GM18873 (cell line): ENCODE data around the gene KRT39.

Experiments used
- ATAC-seq: cut with Tn5 transposase; IDR thresholded peaks from one replicate; pipeline ENCODE4 v1.9.1; 2021; ENCODE audit warnings: mild to moderate bottlenecking, moderate library complexity, moderate number of reproducible peaks; ENCODE audit not compliant: unreplicated experiment, low FRiP score

KRT39 gene

DNA sequence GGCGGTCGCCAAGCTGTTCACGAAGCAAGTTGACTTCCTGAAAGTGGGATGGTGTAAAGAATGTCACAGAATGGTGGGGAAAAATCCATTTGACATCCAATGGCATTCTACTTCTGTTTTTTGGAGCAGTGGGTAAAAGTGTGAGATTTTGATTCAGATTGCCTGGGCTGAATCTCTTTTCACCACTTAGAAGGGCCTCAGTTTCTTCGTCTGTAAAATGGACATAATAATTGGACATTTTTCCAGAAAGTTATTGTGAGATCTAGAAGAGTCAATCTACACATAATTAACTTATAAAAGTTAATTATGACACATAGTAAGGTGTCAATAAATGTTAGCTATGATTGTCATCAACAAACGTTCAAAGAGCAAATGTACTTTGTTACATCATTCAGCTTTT is 14.4 kb upstream of the KRT39 start:
- ATAC-seq: no peak

DNA sequence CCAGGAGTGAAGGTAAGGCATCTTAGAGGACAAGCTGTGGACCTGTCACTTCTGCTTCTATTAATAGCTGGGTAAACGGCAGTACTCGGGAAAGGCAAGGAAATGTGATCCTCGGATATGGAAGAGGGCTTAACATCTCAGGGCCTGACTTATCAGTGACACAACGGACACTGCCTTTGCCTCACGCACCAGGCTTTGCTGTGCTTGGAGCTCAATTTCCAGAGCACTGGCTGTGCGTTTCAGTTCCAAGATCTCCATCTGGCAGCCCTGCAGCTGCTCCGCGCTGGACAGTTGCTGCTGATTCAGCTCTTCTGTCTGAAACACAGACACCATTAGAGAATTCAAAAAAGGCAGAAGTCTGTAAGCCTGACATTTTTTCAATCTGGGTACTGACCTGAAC is 13.8 kb upstream of the KRT39 start:
- ATAC-seq: no peak

DNA sequence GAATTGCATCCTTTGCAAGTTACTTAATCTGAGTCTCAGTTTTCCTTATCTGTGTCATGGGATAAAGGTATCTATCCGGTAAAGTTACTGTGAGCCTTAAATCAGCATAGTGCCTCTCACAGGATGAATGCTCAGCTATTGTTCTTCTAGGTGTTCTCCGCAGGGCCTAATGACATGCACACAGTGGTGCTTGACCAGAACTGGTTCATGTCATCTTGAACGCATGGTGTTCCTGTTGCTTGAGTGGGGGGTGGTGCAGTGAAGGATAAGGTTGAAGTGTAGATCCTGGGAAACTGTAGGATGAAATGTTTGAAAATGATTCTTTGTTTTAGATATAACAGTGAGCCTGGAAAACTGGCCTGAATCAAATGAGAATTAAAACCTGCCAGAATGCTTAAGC is 13.4 kb upstream of the KRT39 start:
- ATAC-seq: no peak

DNA sequence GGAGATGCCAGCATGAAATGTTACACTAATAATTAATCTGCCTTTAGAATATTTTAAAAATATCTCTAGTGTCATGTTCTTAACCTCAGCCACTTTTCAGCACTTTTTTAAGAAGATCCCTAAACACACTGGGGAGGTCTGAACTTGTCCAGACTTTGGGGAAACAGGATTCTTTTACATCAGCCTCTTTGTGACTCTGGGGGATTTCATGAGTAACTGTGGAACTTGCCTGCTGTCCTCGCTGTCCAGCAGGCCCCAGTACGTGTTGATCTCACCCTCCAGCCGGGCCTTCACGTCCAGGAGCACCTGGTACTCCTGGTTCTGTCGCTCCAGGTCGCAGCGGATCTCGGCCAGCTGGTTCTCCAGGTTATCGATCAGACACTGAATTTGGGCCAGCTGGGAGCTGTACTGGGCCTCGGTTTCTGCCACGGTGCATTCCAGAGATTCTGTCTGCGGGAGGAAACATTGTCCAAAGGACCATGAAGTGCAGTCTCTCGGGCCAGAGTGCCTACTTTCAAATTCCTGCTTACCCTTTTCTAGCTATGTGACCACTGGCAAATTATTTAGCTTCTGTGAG is 11.9 kb upstream of the KRT39 start:
- ATAC-seq: no peak

DNA sequence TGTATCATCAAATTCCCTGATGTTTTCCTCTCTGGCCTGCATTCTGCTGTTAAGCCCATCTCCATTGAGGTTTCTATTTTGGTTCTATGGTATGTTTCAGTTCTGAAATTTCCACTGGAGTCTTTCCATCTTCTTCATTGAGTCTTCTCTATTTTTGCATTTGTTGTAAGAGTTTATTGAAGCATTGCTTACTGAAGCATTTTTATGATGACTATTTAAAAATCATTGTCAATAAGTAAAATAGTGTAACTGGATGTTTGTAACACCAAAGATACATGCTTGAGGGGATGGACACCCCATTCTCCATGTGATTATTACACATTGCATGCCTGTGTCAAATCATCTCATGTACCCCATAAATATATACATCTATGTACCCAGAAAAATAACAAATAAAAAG is 8.8 kb upstream of the KRT39 start:
- no peak for ATAC-seq

DNA sequence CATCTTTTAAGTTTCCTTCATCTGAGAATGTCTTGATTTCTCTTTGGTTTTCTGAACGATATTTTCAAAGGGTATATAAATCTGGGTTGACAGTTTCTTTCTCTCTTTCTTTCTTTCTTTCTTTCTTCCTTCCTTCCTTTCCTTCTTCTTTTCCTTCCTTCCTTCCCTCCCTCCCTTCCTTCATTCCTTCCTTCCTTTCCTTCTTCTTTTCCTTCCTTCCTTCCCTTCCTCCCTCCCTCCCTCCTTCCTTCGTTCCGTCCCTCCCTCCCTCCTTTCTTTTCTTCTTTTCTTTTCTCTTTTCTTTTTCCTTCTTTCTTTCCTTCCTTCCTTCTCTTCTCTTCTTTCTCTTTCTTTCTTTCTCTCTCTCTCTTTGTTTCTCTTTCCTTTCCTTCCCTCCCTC is 7.6 kb upstream of the KRT39 start:
- ATAC-seq: no peak

DNA sequence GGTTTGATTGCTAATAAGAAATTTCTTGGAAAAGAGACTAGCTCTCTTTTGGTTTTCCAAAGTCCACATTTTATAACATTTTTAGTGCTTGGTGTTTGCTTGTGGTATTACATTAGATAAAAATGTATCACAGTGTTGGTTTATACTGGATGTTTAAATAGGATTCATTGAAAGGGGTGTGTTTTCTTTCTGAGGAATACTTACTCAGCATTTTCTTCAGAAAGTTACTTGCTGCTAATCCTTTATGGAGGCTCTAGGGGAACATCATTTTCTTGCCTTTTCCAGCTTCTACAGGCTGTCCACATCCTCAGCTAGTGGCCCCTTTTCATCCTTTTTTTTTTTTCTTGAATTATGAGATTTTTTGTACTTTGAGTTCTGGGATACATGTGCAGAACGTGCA is 834 bp upstream of the KRT39 start:
- no peak for ATAC-seq

DNA sequence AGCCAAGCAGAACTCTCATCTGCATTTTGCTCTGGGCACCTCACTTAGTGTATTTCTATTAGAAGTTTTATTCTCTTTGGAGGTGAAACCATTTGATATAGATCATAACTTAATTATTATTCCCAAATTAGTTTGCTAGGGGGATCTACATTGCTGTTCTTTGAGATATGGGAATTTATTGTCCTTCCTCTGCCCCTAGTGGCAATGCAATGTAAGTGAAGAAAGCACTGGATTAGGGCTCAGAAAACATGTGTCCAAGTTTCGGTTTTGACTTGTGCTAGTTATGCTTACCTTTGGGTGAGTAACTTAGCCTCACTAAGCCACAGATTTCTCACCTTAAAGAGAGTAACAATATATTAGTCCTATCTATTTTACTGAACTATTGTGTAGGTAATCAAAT is 2.9 kb downstream of the KRT39 start:
- no peak for ATAC-seq

DNA sequence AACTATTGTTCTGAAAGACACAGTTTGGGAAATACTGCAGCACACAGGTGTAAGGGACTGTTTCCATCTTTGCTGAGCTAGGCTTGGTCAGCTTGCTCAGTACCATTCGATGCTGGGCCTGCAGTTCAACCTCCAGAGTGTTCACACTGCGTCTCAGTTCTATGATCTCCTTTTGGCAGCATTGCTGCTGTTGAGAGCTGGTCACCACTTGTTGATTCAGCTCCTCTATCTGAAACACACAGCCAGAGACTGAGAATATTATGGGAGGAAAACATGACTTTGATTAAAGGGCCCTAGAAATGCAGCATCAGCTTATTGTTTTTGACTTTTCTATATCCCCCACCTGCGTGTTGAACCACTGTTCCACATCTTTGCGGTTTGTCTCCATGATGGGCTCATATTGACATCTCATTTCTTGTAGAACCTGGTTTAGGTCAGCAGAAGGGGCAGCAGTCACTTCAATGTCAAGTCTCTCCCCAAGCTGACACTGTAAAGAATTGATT is 4.6 kb downstream of the KRT39 start:
- no peak for ATAC-seq

DNA sequence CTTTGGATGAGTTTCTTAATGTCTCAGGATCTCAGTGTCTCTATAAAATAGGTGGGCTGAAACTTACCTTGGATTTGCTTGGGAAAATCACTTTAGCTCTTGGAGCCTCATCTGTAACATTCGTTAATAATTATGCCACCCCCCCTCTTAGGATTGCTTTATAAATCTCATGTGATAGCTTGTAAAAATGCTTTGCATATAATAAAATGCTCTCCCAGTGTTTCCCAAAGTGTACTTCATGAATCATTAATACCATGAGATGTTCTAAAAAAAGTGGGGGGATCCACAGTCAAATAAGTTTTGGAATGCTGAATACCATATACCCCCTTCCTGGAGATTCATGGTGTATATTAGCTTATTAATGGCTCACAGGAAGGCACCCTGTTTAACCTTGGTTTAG is 5.2 kb downstream of the KRT39 start:
- no peak for ATAC-seq

DNA sequence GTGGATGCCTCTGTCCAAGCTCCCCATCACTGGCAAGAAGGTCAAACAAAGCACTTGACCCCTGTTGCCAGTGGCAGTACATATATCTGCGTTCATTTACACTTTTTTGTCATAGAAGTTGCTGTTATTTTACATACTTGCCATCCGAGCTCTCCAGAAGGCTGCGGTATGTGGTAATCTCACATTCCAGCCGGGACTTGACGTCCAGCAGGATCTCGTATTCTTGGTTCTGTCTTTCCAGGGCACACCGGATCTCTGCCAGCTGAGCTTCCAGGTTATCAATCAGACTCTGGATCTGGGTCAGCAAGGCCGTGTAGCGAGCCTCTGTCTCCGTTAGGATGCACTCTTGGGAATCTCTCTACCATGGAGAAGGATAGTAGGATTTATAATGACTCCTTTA is 6.6 kb downstream of the KRT39 start:
- no peak for ATAC-seq

DNA sequence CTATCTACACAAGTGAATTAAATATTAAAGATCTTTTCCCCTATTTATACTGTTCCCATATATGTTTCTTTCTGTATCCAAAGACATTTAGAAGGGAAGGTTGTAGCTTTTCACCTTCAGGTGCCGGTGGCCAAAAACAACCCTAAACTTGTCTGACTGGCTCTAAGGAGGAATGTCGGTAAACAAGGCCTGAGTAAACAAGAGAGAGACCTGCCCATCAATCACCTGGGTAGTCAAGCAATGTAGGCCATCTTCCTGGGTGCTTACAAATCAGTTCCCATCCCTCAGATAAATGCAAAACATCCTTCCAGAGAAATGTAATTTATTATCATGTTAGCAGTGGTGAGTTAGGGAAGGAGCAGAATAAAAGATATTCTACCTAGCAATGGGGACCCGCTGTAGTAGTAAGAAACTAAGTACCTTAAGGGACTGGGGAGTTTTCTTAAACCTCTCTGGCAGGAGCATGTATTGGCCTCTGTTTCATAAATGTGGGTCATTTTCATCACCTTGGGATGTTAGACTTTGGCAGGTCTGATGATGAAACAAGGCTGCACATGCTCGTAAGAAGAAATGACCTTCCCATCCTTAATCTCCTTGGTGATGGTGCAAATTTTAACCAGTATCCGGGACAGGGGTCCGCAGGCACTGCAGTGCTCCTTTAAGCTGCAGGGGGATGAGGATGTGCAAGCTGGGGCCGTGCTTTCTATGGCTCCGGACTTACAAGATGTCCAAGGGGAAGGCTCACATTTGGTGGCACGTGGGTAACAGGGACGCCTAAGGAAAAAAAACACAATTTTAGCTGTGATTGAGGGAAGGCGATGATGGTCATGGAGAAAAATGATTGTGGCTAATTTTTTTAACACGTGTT is 8.4 kb downstream of the KRT39 start:
- no peak for ATAC-seq

DNA sequence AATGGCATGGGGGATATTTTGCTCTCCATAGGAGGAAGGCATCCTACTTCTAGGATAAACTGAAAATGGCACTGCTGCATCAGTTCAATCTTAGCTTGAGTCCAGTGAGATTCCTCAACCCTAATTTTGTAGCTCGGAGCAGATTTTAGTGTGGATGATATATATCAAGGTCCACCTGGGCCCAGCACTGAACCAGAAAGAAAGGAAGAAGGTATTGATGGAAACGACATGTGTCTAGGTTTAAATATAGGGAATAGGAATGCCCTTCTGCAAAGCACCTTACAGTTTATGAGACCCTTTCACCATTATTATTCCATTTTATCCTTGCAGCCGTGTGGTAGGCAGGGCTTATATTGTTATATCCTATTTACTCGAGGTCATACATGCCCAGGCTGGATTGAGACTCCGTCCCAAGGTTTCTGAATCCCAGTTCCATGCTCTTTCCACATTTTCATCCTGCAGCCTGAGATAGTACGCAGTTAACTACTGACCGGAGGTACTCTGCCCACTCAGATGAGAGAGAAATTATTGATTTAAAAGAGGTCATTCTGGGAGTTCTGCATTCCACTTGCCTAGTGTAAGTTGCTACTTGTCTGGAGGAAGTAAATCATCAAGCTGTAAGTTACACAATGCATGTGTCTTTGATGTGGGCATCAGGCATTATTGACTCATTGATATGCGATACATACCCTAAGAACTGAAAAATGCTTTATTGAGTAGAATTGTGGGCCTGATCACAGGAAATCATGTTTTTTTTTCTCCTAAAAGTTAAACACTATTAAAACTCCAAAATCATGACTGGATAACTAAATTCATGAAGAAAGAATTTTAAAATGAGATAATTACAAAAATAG is 10.1 kb downstream of the KRT39 start:
- ATAC-seq: no peak

DNA sequence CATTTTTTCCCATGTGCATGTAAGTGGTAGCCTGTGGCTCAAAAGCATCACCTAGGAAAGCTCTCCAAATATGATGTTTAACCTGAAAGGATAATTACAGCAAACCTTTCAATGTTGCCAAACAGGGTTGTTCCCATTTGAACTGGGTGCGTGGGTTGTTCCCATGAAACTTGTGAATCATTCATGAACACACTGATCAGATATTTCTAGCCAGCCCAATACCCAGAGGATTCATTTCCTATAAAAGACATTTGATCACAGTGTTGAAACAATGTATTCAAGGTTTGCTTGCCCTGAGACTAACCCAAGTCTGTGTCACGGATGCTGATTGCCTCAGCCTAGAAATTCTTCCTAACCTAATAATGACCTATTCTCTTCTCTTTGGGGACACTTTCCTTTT is 12.9 kb downstream of the KRT39 start:
- ATAC-seq: no peak

DNA sequence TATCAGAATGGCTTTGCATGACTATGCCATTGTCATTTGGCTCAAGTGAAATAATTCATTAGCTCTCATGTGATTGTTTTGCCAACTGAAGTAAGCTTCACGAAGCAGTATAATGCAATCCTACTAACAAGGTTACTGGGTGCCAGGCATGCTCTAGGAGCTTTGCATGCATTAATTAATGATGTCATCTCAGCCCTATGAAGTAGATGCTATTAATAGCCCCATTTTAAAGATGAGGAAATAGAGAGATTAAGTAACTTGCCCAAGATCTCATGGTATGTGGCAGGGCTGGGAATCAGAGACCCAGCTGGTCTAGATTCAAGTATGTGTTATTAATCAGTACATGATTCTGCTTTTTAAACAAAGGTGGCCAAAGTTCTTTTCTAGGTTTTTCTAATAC is 14.1 kb downstream of the KRT39 start:
- ATAC-seq: no peak

DNA sequence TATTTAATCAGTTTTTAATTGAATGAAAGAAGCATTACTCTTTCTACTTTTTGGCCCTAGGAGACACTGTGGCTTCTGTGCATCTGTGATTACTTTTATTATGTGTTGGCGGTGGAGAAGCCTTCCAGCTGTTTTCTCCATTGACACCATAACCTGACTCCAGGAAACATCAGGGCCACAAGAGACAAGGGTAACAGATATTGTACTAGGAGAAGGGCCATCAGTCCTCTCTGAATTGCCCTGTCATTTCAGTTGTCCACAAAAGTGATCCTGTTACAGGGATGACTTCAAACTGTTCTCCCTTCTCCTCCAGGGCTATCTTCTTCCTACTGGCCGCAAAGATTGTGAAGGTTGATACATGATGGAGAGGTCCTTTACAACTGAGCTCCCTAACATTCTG is 14.6 kb downstream of the KRT39 start:
- no peak for ATAC-seq

DNA sequence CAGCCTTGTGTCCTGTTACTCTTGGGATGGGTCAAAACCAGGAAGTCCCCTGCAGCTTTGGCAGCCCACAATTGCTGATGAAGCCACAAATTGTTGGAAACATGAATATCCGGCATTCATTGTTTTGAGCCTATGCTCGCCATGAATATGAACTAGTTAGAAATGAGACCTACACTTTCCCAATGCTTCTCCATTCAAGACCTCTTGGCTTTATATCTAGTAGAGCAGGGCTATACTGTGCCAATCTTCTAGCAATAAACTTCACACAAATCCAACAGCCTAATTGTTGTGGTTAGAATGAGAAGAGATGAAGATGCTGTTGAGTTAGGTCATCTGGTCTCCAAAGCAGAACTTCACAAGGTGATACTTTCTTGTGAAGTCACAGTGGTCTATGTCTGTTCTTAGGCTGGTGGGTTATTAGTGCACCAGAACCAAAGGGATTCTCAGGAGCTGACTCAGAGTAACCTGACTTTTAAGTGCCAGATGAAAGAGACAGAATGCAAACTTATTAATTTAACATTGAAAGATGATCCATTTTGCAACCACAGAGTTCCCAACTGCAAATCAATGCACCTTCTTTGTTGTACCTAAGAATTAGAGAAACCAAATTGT is 15.6 kb downstream of the KRT39 start:
- ATAC-seq: no peak

DNA sequence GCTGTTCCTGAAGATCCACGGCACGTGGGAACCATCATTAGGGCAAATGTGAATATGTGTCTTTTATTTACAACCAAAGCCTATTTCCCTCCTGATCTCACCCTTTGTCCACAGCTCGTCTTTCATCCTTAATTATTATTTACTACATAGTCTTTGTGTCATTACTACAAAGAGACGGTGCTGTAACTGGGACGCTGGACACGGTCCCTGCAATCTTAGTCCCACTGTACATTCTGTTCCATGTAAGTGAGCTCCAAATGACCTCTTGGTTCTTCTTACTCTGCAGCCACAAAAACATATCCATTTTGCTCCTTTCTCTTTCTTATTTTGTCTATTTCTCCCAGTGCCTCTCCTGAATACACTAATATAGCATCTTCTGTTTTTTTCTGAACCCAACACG is 16.6 kb downstream of the KRT39 start:
- ATAC-seq: no peak

DNA sequence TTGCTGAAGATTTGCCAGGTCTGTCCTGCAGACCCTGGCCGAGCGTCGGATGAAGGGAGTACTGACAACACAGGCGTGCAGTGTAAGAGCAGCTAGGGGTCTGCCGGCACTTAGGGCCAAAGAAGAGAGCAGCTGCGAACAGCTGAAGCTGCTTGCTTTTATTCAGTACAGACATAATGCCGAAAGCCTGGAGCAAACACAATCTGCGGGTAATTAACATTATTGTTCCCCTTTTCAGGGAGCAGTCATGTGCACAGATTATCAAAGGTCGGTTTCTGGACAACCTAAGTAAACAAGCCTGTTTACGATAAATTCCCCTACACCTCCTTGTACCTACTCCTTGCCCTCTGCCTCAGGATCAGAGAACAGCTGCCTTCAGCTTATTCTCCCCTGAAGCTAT is 17.3 kb downstream of the KRT39 start:
- no peak for ATAC-seq

DNA sequence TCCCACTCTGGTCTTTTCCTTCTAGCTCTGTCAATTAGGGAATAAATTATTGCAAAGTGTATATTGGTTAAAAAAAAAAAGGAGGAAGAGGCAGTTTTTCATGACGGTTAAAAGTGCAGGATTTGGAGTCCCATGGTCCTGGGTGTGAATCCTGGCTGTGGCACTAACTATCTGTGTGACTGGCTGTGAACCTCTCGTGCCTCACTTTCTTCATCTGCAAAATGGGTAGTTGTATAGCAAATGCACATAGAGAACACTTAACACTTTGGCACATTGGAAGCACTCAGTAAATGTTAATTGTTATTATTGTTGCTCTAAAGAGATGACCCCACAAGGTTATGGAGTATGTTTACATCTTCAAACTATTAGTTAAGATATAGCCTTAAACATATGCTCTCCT is 18.8 kb downstream of the KRT39 start:
- no peak for ATAC-seq

DNA sequence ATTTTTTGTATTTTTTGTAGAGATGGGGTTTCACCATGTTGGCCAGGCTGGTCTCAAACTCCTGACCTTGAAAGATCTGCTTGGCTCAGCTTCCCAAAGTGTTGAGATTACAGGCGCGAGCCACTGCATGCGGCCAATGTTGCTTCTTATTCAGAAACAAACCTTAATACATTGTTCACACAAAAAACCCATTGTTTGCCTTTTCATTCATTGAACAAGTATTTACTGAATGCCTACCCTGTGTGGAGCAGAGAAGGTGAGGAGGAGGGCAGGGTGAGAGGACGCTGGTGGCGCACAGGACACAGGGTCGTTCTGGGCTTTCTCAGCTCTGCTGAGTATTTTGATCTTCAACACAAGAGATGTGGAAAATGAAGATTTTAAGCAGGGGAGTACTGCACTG is 21.3 kb downstream of the KRT39 start:
- no peak for ATAC-seq
